HPDE6-E6E7 (cell line): Measurements from ENCODE around the gene ZNF75A.
"Not testable (repeated sequence)": the region's sequence is repeated elsewhere in the genome, so short reads cannot be mapped to it uniquely, and the experiment has no call there.

Source experiments
- DNase-seq: peaks from one replicate; pipeline ENCODE4 v3.0.0; 2011; ENCODE audit warnings: missing footprints; ENCODE audit errors: extremely low spot score

The ZNF75A gene

DNA sequence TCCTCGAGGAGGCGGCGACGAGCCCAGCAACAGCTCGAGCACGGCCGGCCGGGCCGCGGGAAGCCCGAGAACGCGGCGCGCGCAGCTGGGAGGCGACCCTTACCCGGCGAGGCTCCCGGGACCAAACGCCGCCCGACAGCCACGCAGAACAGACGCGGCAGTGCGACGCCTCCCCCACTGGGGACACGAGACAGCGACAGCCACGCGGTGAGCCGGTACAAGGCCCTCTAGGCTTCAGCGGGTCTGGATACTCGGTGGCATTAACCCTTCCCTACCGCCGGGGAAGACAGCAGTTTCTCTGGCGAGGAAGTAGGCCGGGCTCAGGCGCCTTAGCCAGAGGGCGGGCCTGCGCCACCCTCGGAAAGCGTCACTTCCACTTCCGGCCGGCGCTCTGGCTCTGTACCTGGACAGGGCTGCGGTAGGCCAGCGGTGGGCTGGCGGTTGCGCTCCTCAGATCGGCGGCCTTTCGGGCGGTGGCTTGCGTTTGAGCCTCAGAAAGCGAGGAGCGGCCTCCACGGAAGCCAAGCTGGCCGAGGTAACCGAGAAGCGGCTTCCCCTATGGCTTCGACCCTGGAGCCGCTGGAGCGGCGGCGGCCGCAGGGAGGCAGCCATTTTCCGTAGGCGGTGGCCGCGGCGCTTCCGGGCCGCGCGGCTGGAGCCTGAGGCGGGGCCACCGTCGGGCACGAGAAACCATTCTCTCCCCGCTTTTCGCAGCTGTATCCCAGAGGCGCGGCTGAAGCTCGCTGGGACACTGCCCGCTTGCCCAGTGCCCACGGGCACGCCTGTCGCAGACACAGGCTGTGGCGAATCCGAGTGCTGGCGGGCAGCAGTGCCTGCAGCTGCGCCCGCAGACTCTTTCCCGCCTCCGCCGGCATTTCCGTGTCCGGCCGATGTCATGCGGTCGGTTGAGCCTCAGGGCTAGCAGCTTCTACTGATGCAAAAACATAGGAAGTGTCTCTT is at the start of gene ZNF75A, which contains the start of gene TIGD7:
TSS of gene ZNF75A (plus strand) at position 389 of the 960 bp plus-strand sequence. CDS start 2,932 bp downstream, outside the sequence.
TSS of gene TIGD7 (minus strand) at position 322 of the 960 bp plus-strand sequence. CDS start 4,816 bp downstream, outside the sequence.
- DNase-seq = peak; percentile 90

- no peak for DNase-seq
Observed at GRCh38 chr16:3256146-3256865, 49.0 kb upstream of the ZNF75A start, which contains the start of gene MEFV. TSS of gene MEFV (minus strand) at chr16:3256633. CDS start at chr16:3256587, 46 bp downstream.

GRCh38 chr16:3256866-3257465 is 48.3 kb upstream of the ZNF75A start:
- DNase-seq = no peak

GRCh38 chr16:3259836-3260235 is 45.5 kb upstream of the ZNF75A start:
- no peak for DNase-seq

- no peak for DNase-seq
Observed at GRCh38 chr16:3262517-3262916, 42.8 kb upstream of the ZNF75A start.

GRCh38 chr16:3264137-3265036 is 40.9 kb upstream of the ZNF75A start:
- peak; percentile 98 for DNase-seq

DNA sequence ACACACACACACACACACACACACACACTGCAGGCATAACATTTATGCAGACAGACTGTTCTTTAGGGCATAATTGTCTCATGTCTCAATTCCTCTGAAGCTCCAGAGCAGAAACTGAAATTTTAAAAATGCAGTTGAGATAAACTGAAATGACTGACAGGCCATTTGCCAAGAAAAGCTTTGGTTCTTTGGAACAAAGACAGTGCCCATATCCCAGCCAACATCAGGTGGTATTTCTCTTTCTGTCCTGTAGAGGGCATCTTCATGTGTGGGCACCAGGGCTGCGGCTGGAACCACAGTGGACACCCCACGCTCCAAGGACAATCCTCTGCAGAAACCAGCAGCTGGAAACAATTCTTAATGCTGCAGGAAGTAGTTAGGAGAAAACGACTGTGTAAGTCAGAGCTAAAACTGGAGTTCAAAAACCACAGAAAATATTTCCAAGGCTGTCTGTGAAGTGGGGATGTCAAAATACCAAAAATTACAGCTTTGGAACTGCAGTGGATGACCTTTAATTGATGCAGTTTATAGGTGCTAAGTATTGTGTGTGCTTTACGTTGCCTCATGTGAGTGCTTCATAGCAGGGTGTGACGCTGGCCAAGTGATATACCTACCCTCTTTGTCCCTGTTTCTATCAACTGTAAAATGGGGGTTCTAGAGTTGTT is 38.3 kb upstream of the ZNF75A start:
- DNase-seq = no peak

DNA sequence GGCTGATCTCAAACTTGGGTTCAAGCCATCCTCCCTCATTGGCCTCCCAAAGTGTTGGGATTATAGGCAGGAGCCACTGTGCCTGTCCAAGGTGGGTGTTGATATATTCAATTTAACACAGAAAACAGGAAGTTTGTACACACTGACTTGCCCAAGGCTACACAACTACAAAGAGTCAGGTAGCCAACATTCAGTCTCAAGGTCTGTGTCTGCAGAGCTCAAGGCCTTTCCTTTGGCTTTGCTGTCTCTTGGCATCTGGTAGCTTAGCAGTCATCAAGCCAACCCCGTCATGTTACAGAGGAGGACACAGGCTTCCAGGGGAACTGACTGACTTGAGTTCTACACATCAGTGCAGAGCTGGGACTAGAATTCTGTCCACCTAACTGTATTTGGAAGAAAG is 37.0 kb upstream of the ZNF75A start:
- no peak for DNase-seq

GRCh38 chr16:3270718-3271117 is 34.6 kb upstream of the ZNF75A start:
- not testable (repeated sequence) for DNase-seq

DNA sequence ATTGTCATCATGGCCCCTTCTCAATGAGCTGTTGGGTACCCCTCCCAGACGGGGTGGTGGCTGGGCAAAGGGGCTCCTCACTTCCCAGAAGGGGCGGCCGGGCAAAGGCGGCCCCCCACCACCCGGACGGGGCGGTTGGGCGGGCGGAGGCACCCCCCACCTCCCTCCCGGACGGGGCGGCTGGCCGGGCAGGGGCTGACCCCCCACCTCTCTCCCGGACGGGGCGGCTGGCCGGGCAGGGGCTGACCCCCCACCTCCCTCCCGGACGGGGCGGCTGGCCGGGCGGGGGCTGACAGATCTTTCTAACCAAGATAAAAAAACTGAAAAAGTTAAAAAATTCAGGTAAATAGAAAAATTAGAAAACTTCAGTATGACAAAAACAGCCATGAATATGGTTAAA is 34.0 kb upstream of the ZNF75A start:
- DNase-seq = not testable (repeated sequence)

DNA sequence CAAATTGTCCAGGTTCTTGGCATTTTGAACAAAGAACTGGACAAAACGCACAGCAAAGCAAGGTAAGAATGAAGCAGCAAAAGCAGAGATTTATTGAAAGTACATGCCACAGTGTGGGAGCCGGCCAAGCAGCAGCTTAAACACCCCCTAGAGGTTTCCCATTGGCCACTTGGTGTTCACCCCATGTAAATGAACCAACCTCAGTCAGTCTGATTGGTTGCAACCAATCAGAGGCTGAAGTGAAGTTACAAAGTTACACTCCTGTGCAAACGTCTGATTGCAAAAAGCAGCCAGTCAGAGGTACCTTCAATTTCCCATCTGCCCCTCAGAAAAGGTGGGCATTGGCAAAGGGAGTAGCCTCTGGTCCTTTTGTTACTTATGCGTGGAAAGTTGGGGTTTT is 30.8 kb upstream of the ZNF75A start:
- DNase-seq = no peak

DNA sequence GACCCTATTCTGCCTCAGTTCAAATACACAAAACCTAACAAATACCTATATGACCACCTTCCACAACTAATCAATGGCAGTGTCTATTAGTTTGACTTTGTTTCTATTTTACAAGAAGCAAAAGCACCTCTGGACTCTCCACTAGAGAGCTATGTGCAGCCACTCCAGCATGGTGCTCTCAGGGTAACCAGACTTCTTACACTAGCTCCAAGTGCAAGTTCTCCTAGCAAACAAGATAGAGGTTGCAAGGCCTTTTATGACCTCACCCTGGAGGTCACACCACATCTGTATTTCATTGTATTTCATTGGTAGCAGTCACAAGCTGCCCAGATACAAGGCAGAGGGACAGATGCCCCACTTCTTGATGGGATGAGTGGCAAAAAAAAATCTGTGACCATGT is 30.4 kb upstream of the ZNF75A start:
- no peak for DNase-seq

GRCh38 chr16:3276679-3277078 is 28.6 kb upstream of the ZNF75A start:
- DNase-seq = no peak

DNA sequence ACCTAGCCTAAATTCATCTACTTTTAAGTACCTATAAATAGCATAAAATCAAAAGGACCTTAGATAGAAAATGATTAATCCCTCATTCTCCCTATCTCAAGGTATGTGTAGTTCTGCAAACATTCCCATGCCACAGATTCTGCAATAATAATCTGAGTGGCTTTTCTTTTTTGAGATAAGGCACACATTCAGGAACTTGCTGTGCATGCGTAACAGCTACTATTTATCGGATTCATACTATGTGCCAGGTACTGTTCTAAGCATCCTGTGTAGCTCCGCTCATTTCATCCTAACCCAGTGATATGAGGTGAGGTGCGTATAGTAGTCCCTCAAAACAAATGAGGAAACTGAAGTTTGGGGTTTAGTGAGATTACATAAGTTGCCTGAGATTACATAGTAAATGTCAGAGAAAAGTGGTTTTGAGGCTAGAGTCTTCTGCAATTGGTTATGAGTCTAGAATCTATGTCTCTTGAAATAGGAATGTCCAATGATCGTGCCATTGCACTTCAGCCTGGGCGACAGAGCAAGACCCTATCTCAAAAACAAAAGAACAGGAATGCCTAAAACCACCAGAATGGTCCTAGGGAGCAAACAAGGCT is 24.0 kb upstream of the ZNF75A start:
- no peak for DNase-seq

DNA sequence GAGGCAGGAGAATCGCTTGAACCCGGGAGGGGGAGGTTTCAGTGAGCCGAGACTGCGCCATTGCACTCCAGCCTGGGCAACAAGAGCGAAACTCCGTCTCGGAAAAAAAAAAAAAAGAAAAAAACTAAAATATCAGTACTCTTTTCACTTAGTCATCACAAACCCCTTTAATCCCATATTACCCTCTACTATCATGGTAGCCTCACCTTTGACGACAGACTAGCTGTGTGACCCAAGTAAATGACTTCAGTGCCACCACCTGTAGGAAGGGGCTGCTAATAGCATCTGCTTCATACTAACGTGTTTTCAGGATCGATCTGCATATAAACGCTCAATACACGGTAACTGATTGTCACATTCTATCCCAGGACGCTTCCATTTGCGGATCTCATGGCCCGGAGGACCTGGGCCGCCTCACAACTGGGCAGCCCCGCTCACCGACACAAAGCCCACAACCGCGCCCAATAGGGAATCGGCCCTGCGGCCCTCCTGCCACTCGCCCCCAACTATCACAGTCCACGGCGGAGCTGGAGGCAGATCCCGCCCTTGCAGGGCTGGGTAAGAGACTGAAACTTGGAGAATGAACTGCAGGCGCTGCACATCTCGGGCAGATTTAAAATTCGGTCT is 23.1 kb upstream of the ZNF75A start:
- peak; percentile 41 for DNase-seq

GRCh38 chr16:3282730-3283542 is 22.4 kb upstream of the ZNF75A start, which contains the start of gene ZNF263:
TSS of gene ZNF263 (plus strand) at chr16:3283491. CDS start at chr16:3283819, 328 bp downstream.
- DNase-seq = peak; percentile 93

GRCh38 chr16:3283543-3284447 is 21.5 kb upstream of the ZNF75A start:
- DNase-seq = peak; percentile 14
